Effector memory CD8-positive, alpha-beta T cell (primary cell): ENCODE results near the gene EIF3K.

Source experiments
- ATAC-seq: fragments of 150-1000 bp; cut with Tn5 transposase; replicated peaks from 2 replicates; pipeline ENCODE4 v1.10.0; 2021; ENCODE audit warnings: mild to moderate bottlenecking, moderate library complexity
- DNase-seq, 3 experiments: peaks; one replicate each; pipeline ENCODE4 v3.0.0; 2021
- H3K27ac Mint-ChIP-seq, 2 donors: one replicate each; pipeline ENCODE4 v1.8.0; 2022; ENCODE audit warnings: mild to moderate bottlenecking in 2 of 2, mixed read lengths in 2 of 2, moderate library complexity in 2 of 2
- H3K27me3 Mint-ChIP-seq, 2 donors: one replicate each; pipeline ENCODE4 v1.8.0; 2022; ENCODE audit warnings: mixed read lengths in 2 of 2
- H3K36me3 Mint-ChIP-seq: one replicate; pipeline ENCODE4 v1.8.0; 2022; ENCODE audit warnings: mild to moderate bottlenecking, moderate library complexity, mixed read lengths; ENCODE audit not compliant: insufficient read depth
- H3K4me1 Mint-ChIP-seq, 2 donors: one replicate each; pipeline ENCODE4 v1.8.0; 2022; ENCODE audit warnings: low read depth in 2 of 2, mixed read lengths in 2 of 2
- H3K4me3 Mint-ChIP-seq, 2 donors: one replicate each; pipeline ENCODE4 v1.8.0; 2022; ENCODE audit warnings: mild to moderate bottlenecking in 2 of 2, mixed read lengths in 2 of 2, moderate library complexity in 2 of 2
- H3K9me3 Mint-ChIP-seq, 2 donors: one replicate each; pipeline ENCODE4 v1.8.0; 2022; ENCODE audit warnings: mixed read lengths in 2 of 2

EIF3K gene

GRCh38 chr19:38648769-38649304, 29.8 kb downstream of the EIF3K start:
- H3K4me1 Mint-ChIP-seq, result peaks cover 52 to 54% of the 10 kb centered on the region in 2 donors
- no peak for ATAC-seq

GRCh38 chr19:38649305-38650171, 30.6 kb downstream of the EIF3K start:
- DNase-seq (no peak), ATAC-seq (no peak)
- Mint-ChIP-seq H3K4me1 (peaks cover 53 to 56% of the 10 kb centered on the region in 2 donors), H3K36me3 (peaks cover 17% of the 10 kb centered on the region), H3K27me3 (no peaks in the 10 kb centered on the region), H3K4me3 (peak overlapping the region; percentile 93 to 100), H3K9me3 (no peaks in the 10 kb centered on the region), H3K27ac (peak overlapping the region; percentile 95 to 99)

More at GRCh38 chr19:38648769-38649304, 29.8 kb downstream of the EIF3K start:
- Mint-ChIP-seq H3K4me3 (peak overlapping the region; percentile 93 to 100), H3K36me3 (peaks cover 17% of the 10 kb centered on the region), H3K9me3 (no peaks in the 10 kb centered on the region), H3K27me3 (no peaks in the 10 kb centered on the region), H3K27ac (peak overlapping the region; percentile 95 to 99)
- no peak for DNase-seq

- no peaks in the 10 kb centered on the region for H3K9me3 Mint-ChIP-seq
- H3K4me3 Mint-ChIP-seq, result peak overlapping the region; percentile 93 to 100
- H3K27me3 Mint-ChIP-seq, result no peaks in the 10 kb centered on the region
- DNase-seq, result no peak
- H3K36me3 Mint-ChIP-seq, result peaks cover 17% of the 10 kb centered on the region
- H3K27ac Mint-ChIP-seq, result peak overlapping the region; percentile 95 to 99
- peaks cover 60 to 64% of the 10 kb centered on the region in 2 donors for H3K4me1 Mint-ChIP-seq
- ATAC-seq, result no peak
Observed at GRCh38 chr19:38650172-38650775, 31.3 kb downstream of the EIF3K start.

- Mint-ChIP-seq H3K4me3 (peak overlapping the region; percentile 93 to 100), H3K27me3 (no peaks in the 10 kb centered on the region), H3K4me1 (peaks cover 68 to 71% of the 10 kb centered on the region in 2 donors), H3K36me3 (peaks cover 18% of the 10 kb centered on the region), H3K27ac (peak overlapping the region; percentile 95 to 99), H3K9me3 (no peaks in the 10 kb centered on the region)
- no peak for ATAC-seq
- no peak for DNase-seq
Observed at GRCh38 chr19:38650911-38651584, 32.1 kb downstream of the EIF3K start.

GRCh38 chr19:38653028-38653571, 34.1 kb downstream of the EIF3K start:
- peaks cover 28% of the 10 kb centered on the region for H3K36me3 Mint-ChIP-seq
- ATAC-seq, result no peak

GRCh38 chr19:38654628-38655055, 35.7 kb downstream of the EIF3K start:
- Mint-ChIP-seq H3K27me3 (no peaks in the 10 kb centered on the region), H3K9me3 (no peaks in the 10 kb centered on the region), H3K4me1 (peaks cover 75 to 86% of the 10 kb centered on the region in 2 donors), H3K4me3 (peak overlapping the region; percentile 19 to 40), H3K36me3 (peaks cover 30% of the 10 kb centered on the region), H3K27ac (peak overlapping the region; percentile 80 to 90)
- ATAC-seq (no peak), DNase-seq (no peak)

More at GRCh38 chr19:38653028-38653571, 34.1 kb downstream of the EIF3K start:
- Mint-ChIP-seq H3K9me3 (no peaks in the 10 kb centered on the region), H3K27me3 (no peaks in the 10 kb centered on the region), H3K27ac (peak overlapping the region; percentile 90 to 95), H3K4me3 (no peak overlapping the region), H3K4me1 (peaks cover 78 to 89% of the 10 kb centered on the region in 2 donors)
- no peak for DNase-seq

GRCh38 chr19:38655148-38655824, 36.3 kb downstream of the EIF3K start:
- Mint-ChIP-seq H3K27ac (peak overlapping the region; percentile 80 to 90), H3K4me3 (peak overlapping the region; percentile 19 to 40), H3K36me3 (peaks cover 30% of the 10 kb centered on the region), H3K9me3 (no peaks in the 10 kb centered on the region), H3K4me1 (peaks cover 76 to 86% of the 10 kb centered on the region in 2 donors), H3K27me3 (no peaks in the 10 kb centered on the region)
- DNase-seq, result no peak
- peak; percentile 13 for ATAC-seq

GRCh38 chr19:38656171-38656981, 37.4 kb downstream of the EIF3K start:
- Mint-ChIP-seq H3K27me3 (no peaks in the 10 kb centered on the region), H3K9me3 (no peaks in the 10 kb centered on the region), H3K36me3 (peaks cover 26% of the 10 kb centered on the region), H3K4me3 (peak overlapping the region; percentile 19 to 40), H3K27ac (peak overlapping the region; percentile 80 to 90), H3K4me1 (peaks cover 79 to 85% of the 10 kb centered on the region in 2 donors)
- peak; percentile 86 for ATAC-seq
- DNase-seq, result peak; percentile 35 to 40 (median 36)

GRCh38 chr19:38657633-38658222, 38.7 kb downstream of the EIF3K start:
- no peaks in the 10 kb centered on the region for H3K27me3 Mint-ChIP-seq
- ATAC-seq, result peak; percentile 47
- peak overlapping the region; percentile 80 to 90 for H3K27ac Mint-ChIP-seq

GRCh38 chr19:38658462-38659306, 39.7 kb downstream of the EIF3K start:
- Mint-ChIP-seq H3K4me3 (peak overlapping the region; percentile 46 to 56), H3K9me3 (no peaks in the 10 kb centered on the region), H3K4me1 (peaks cover 70 to 79% of the 10 kb centered on the region in 2 donors), H3K36me3 (peaks cover 25% of the 10 kb centered on the region), H3K27me3 (no peaks in the 10 kb centered on the region), H3K27ac (peak overlapping the region; percentile 80 to 90)
- ATAC-seq (no peak), DNase-seq (no peak)

More at GRCh38 chr19:38657633-38658222, 38.7 kb downstream of the EIF3K start:
- H3K9me3 Mint-ChIP-seq, result no peaks in the 10 kb centered on the region
- peaks cover 72 to 78% of the 10 kb centered on the region in 2 donors for H3K4me1 Mint-ChIP-seq
- peak overlapping the region; percentile 19 to 40 for H3K4me3 Mint-ChIP-seq
- no peak for DNase-seq
- H3K36me3 Mint-ChIP-seq, result peaks cover 25% of the 10 kb centered on the region

- Mint-ChIP-seq H3K27ac (peak overlapping the region; percentile 80 to 87), H3K36me3 (peaks cover 29% of the 10 kb centered on the region), H3K4me1 (peaks cover 75 to 81% of the 10 kb centered on the region in 2 donors), H3K4me3 (peak overlapping the region; percentile 46 to 56), H3K27me3 (no peaks in the 10 kb centered on the region), H3K9me3 (no peaks in the 10 kb centered on the region)
- DNase-seq (no peak), ATAC-seq (no peak)
Observed at GRCh38 chr19:38660724-38661123, 41.7 kb downstream of the EIF3K start.
